SJCRH30 (cell line): ENCODE data around the gene TMEM213. TPM values are rescaled to one million over a fixed set of nuclear protein-coding genes. Genes with fewer than 3 reads are reported as not detected.

ENCODE experiments used
- DNase-seq, 2 experiments: peaks; one replicate each; pipeline ENCODE4 v3.0.0-alpha.2; 2015 to 2020
- H3K27ac ChIP-seq: fragments of 250-450 bp; sonication (Bioruptor Pico); 2 replicates; pipeline ENCODE4 v1.5.1; 2020; ENCODE audit warnings: mild to moderate bottlenecking, moderate library complexity
- H3K27me3 ChIP-seq: fragments of 250-450 bp; sonication (Bioruptor Pico); 2 replicates; pipeline ENCODE4 v1.5.1; 2020; ENCODE audit warnings: mild to moderate bottlenecking, moderate library complexity
- H3K36me3 ChIP-seq: fragments of 250-450 bp; sonication (Bioruptor Pico); 2 replicates; pipeline ENCODE4 v1.5.1; 2020; ENCODE audit warnings: mild to moderate bottlenecking, moderate library complexity
- H3K4me1 ChIP-seq: fragments of 250-450 bp; sonication (Bioruptor Pico); 2 replicates; pipeline ENCODE4 v1.5.1; 2020; ENCODE audit warnings: mild to moderate bottlenecking, moderate library complexity
- H3K4me3 ChIP-seq: fragments of 250-450 bp; sonication (Bioruptor Pico); 2 replicates; pipeline ENCODE4 v1.5.1; 2020; ENCODE audit warnings: mild to moderate bottlenecking, moderate library complexity
- H3K9me3 ChIP-seq: fragments of 250-450 bp; sonication (Bioruptor Pico); replicated peaks from 2 replicates; pipeline ENCODE4 v1.5.1; 2020; ENCODE audit warnings: mild to moderate bottlenecking, moderate library complexity
- total RNA-seq: library from RNA; depleted of rRNA; stranded (reverse); fragments of >200 nt; shearing (Covaris generic); gene quantifications from 2 replicates; pipeline ENCODE4 v1.2.3, GENCODE V29; 2014; rRNA removed

The TMEM213 gene
- total RNA-seq, 1 experiment from 2014 or later = not detected

GRCh38 chr7:138885383-138886147 lies 87.8 kb downstream of the TMEM213 start:
- no peaks in the 10 kb centered on the region for H3K9me3 ChIP-seq
- no peaks in the 10 kb centered on the region for H3K27me3 ChIP-seq
- DNase-seq = peak; percentile 83 to 86
- no peak overlapping the region for H3K4me3 ChIP-seq
- peaks cover 40% of the 10 kb centered on the region for H3K4me1 ChIP-seq
- peaks cover 8% of the 10 kb centered on the region; the same call in 1 of the 2 replicates for H3K36me3 ChIP-seq
- peak overlapping the region; percentile 70 for H3K27ac ChIP-seq

GRCh38 chr7:138886501-138886917 lies 88.7 kb downstream of the TMEM213 start:
- Histone ChIP-seq H3K36me3 (0 out of 2 replicates have a peak, but pooled peaks cover 4% of the 10 kb centered on the region), H3K9me3 (no peaks in the 10 kb centered on the region), H3K4me3 (no peak overlapping the region), H3K27me3 (no peaks in the 10 kb centered on the region), H3K4me1 (peaks cover 45% of the 10 kb centered on the region), H3K27ac (peak overlapping the region; percentile 70; the same call in 1 of the 2 replicates)
- DNase-seq = peak; percentile 49 to 84

- 0 out of 2 replicates have a peak, but pooled peaks cover 4% of the 10 kb centered on the region for H3K36me3 ChIP-seq
- no peak for DNase-seq
- no peaks in the 10 kb centered on the region for H3K9me3 ChIP-seq
- H3K4me1 ChIP-seq = peaks cover 52% of the 10 kb centered on the region
- no peak overlapping the region for H3K27ac ChIP-seq
- H3K4me3 ChIP-seq = no peak overlapping the region
- no peaks in the 10 kb centered on the region for H3K27me3 ChIP-seq
These were observed 89.4 kb downstream of the TMEM213 start for GRCh38 chr7:138887085-138887710.

Other genes with a start within 250 kb of the TMEM213 start
- gene SVOPL, start 96.6 kb upstream of the TMEM213 start, total RNA-seq = not detected in 2 replicates
- gene ATP6V0A4, start 202 bp downstream of the TMEM213 start, total RNA-seq = 1.3 and 2.4 TPM in 2 replicates
- gene KIAA1549, start 183.4 kb downstream of the TMEM213 start, total RNA-seq = 11.8 and 12.5 TPM in 2 replicates
- gene ZC3HAV1L, start 238.0 kb downstream of the TMEM213 start, total RNA-seq = 57.1 and 62.4 TPM in 2 replicates